Measurements from ENCODE around the gene PHACTR1. TPM values are rescaled to one million over a fixed set of nuclear protein-coding genes. Genes with fewer than 3 reads are reported as not detected.

The PHACTR1 gene
- total and polyA plus RNA-seq, 2 donors (not counting 1 experiment from before 2014, with no cell fraction given), result 0.60 to 1.2 TPM

DNA sequence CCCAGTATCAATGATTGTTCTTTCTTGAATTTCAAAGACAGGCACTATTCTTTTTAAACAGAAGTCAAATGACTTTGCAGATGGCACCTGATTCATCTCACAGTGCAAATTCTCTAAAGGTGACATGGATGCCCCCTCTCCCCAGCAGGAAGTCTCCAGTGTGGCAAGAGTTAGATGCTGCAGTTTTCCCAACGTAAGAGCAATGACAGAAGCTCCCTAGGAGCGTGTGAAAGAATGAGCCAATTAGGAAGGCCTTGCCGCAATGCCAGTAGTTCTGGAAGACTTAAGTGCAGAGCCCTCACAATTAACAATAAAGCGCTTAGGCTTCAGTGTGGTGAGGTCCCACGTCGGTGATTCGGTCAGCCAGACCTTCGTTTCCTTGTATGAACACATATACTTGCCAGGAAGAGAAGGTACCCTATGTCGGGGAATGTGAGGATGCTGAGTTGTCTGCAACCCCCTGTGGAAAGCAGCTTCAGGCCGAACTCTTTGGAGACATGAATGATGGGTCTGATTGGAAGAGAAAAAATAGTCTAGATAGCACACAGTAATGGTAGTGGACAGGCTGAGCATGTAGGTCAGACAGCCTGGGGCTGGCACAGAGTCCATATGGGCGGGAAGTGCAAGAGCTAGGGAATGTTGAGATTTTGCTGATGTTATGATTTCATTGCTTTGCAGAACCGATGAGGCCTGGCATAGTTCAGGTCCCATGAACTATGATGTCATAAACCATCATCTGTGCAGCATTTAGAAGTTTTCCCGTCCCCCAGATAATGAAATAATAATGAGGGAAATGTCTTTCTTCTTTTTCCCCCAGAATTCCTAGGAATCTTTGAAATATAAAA lies 132.6 kb downstream of the PHACTR1 start:
- H3K4me1 ChIP-seq (ENCODE audit: control insufficient read depth, extremely low read depth, insufficient read depth, low read length), result no peaks in the 10 kb centered on the region
- no peak overlapping the region for H3K4me3 ChIP-seq (replicated peaks in 1 of 4; ENCODE audit: control extremely low read depth in 1 of 4, insufficient read depth in 1 of 4, low read depth in 3 of 4, low read length in 4 of 4)
- H3K9ac ChIP-seq (ENCODE audit: insufficient read depth, low read length), result no peak overlapping the region
- no peak overlapping the region for H3K27ac ChIP-seq (ENCODE audit: insufficient read depth, low read length)
- no peaks in the 10 kb centered on the region for H4K20me1 ChIP-seq (ENCODE audit: control insufficient read depth, extremely low read depth, insufficient read depth, low read length)
- no peaks in the 10 kb centered on the region for H3K27me3 ChIP-seq (ENCODE audit: control insufficient read depth, insufficient read depth, low read length)
- DNase-seq (ENCODE audit: low read depth in 2 of 2), result peak in 1 of 2 donors; percentile 35
- H3K36me3 ChIP-seq (ENCODE audit: control insufficient read depth, insufficient read depth, low read length), result no peaks in the 10 kb centered on the region
- TF ChIP-seq EZH2 (IDR thresholded peaks at IDR 0.05; ENCODE audit: low read length, missing control alignments), result no peak
- TF ChIP-seq, protein P1, sequence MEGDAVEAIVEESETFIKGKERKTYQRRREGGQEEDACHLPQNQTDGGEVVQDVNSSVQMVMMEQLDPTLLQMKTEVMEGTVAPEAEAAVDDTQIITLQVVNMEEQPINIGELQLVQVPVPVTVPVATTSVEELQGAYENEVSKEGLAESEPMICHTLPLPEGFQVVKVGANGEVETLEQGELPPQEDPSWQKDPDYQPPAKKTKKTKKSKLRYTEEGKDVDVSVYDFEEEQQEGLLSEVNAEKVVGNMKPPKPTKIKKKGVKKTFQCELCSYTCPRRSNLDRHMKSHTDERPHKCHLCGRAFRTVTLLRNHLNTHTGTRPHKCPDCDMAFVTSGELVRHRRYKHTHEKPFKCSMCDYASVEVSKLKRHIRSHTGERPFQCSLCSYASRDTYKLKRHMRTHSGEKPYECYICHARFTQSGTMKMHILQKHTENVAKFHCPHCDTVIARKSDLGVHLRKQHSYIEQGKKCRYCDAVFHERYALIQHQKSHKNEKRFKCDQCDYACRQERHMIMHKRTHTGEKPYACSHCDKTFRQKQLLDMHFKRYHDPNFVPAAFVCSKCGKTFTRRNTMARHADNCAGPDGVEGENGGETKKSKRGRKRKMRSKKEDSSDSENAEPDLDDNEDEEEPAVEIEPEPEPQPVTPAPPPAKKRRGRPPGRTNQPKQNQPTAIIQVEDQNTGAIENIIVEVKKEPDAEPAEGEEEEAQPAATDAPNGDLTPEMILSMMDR (conservative IDR thresholded peaks at IDR 0.05 in 1 of 2, IDR thresholded peaks at IDR 0.05 in 1 of 2; ENCODE audit: low read depth in 1 of 2, low read length in 2 of 2), result no peak
- no peaks in the 10 kb centered on the region for H3K9me3 ChIP-seq (ENCODE audit: control insufficient read depth, insufficient read depth, low read depth, low read length)
- no peak overlapping the region for H3K4me2 ChIP-seq (ENCODE audit: extremely low read depth, insufficient read depth, low read length)
- H2AFZ ChIP-seq (ENCODE audit: low read length), result no peak overlapping the region
- H3K79me2 ChIP-seq (ENCODE audit: control insufficient read depth, insufficient read depth, low read length), result no peaks in the 10 kb centered on the region

DNA sequence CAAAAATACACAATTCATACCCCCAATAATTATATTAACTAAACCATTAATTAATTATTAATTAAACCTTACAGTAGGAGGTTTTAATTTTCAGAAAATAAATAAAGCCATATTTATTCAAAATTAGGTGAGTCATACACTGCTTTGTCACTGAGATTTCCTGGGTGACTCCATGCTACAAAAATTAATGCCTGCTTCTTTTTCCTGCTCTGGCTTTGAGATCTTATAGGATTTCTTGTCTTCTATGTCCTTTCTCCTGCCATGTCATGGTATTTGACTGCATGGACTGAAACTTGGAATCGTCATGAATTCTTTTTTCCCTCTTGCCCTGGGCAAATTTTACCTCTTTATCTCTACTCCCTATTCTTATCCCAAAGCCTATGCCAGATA lies 133.2 kb downstream of the PHACTR1 start:
- Histone ChIP-seq H3K9me3 (ENCODE audit: control insufficient read depth, insufficient read depth, low read depth, low read length) (no peaks in the 10 kb centered on the region), H4K20me1 (ENCODE audit: control insufficient read depth, extremely low read depth, insufficient read depth, low read length) (no peaks in the 10 kb centered on the region), H3K4me2 (ENCODE audit: extremely low read depth, insufficient read depth, low read length) (no peak overlapping the region), H3K4me3 (replicated peaks in 1 of 4; ENCODE audit: control extremely low read depth in 1 of 4, insufficient read depth in 1 of 4, low read depth in 3 of 4, low read length in 4 of 4) (no peak overlapping the region), H3K79me2 (ENCODE audit: control insufficient read depth, insufficient read depth, low read length) (no peaks in the 10 kb centered on the region), H3K9ac (ENCODE audit: insufficient read depth, low read length) (no peak overlapping the region), H3K4me1 (ENCODE audit: control insufficient read depth, extremely low read depth, insufficient read depth, low read length) (no peaks in the 10 kb centered on the region), H3K27ac (ENCODE audit: insufficient read depth, low read length) (no peak overlapping the region), H3K36me3 (ENCODE audit: control insufficient read depth, insufficient read depth, low read length) (no peaks in the 10 kb centered on the region), H3K27me3 (ENCODE audit: control insufficient read depth, insufficient read depth, low read length) (no peaks in the 10 kb centered on the region), H2AFZ (ENCODE audit: low read length) (no peak overlapping the region)
- peak in 1 of 2 donors; percentile 29 for DNase-seq (ENCODE audit: low read depth in 2 of 2)
- TF ChIP-seq, protein P1 (conservative IDR thresholded peaks at IDR 0.05 in 1 of 2, IDR thresholded peaks at IDR 0.05 in 1 of 2; ENCODE audit: low read depth in 1 of 2, low read length in 2 of 2), result no peak
- no peak for TF ChIP-seq EZH2 (IDR thresholded peaks at IDR 0.05; ENCODE audit: low read length, missing control alignments)

DNA sequence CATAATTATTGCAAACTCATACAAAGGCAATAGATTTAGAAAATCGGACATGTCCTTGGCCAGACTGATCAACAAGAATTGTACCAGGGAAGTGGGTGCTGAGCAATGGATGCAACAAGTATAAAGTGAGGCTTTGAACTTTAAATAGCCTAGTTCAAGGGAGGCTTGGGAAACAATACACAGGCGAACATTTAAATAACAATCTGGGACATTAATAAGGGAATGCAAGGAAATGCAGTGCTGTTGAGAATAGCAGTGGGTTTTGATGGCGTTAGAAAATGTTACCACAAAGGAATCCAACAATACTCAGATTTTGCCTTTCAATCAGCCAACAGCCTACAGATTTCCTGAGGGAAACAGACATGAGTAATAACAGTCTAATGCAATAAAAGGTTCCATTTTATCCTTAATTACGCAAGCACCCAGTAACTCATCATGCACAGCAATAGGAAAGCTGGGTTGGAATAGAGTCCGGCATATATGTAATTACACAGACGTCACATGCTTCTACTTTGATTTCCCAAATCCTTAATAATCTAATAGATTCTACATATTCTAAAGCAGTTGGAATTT lies 134.6 kb downstream of the PHACTR1 start:
- peak in 1 of 2 donors; percentile 28 for DNase-seq (ENCODE audit: low read depth in 2 of 2)
- TF ChIP-seq, protein P1 (conservative IDR thresholded peaks at IDR 0.05 in 1 of 2, IDR thresholded peaks at IDR 0.05 in 1 of 2; ENCODE audit: low read depth in 1 of 2, low read length in 2 of 2), result no peak
- no peak for TF ChIP-seq EZH2 (IDR thresholded peaks at IDR 0.05; ENCODE audit: low read length, missing control alignments)
- Histone ChIP-seq H4K20me1 (ENCODE audit: control insufficient read depth, extremely low read depth, insufficient read depth, low read length) (no peaks in the 10 kb centered on the region), H2AFZ (ENCODE audit: low read length) (no peak overlapping the region), H3K4me1 (ENCODE audit: control insufficient read depth, extremely low read depth, insufficient read depth, low read length) (no peaks in the 10 kb centered on the region), H3K9me3 (ENCODE audit: control insufficient read depth, insufficient read depth, low read depth, low read length) (no peaks in the 10 kb centered on the region), H3K4me3 (replicated peaks in 1 of 4; ENCODE audit: control extremely low read depth in 1 of 4, insufficient read depth in 1 of 4, low read depth in 3 of 4, low read length in 4 of 4) (no peak overlapping the region), H3K4me2 (ENCODE audit: extremely low read depth, insufficient read depth, low read length) (no peak overlapping the region), H3K27ac (ENCODE audit: insufficient read depth, low read length) (no peak overlapping the region), H3K79me2 (ENCODE audit: control insufficient read depth, insufficient read depth, low read length) (no peaks in the 10 kb centered on the region), H3K27me3 (ENCODE audit: control insufficient read depth, insufficient read depth, low read length) (no peaks in the 10 kb centered on the region), H3K9ac (ENCODE audit: insufficient read depth, low read length) (no peak overlapping the region), H3K36me3 (ENCODE audit: control insufficient read depth, insufficient read depth, low read length) (no peaks in the 10 kb centered on the region)

All from fibroblast of lung (primary cell).